K562 (cell line): Measurements from ENCODE around the gene ZNF738. TPM values are rescaled to one million over a fixed set of nuclear protein-coding genes. Genes with fewer than 3 reads are reported as not detected.
A peak's percentile ranks its signal among the peaks of the same experiment; 100 is the strongest.

Experiments
- ATAC-seq: fragments of 200-7000 bp; cut with Tn5 transposase; 3 replicates; pipeline ENCODE4 v1.9.1; 2020; ENCODE audit warnings: moderate library complexity
- BruUV-seq: library from RNA; stranded (reverse); fragments of 400-500 nt; replicated peaks from 2 replicates; lab custom pipeline; 2021; lab: Mats Ljungman, UMichigan
- CTCF ChIA-PET: fragments of 300-600 bp; formaldehyde crosslinking; extraction: SDS; loops from one replicate; lab custom pipeline; 2021; ENCODE audit warnings: low intra/inter-chr PET ratio; lab: Yijun Ruan, JAX
- POLR2A ChIA-PET: fragments of 300-600, 350-650 bp; sonication (Branson Sonifier 250); formaldehyde crosslinking; extraction: SDS; loops from one replicate; lab custom pipeline; 2021; ENCODE audit warnings: antibody characterized with exemption, inconsistent platforms; lab: Yijun Ruan, JAX
- DNase-seq, 4 experiments: peaks; one replicate each; pipeline versions ENCODE4 v3.0.0 to v3.0.0-alpha.2; 2011 to 2018; ENCODE audit warnings: low spot score in 3 of 4, mixed read lengths in 3 of 4; ENCODE audit errors: extremely low read depth in 1 of 4
- FAIRE-seq: peaks from 2 replicates; lab custom pipeline; 2011; peaks lifted over from hg19 to GRCh38; lab: Jason Lieb, UNC
- H2AFZ ChIP-seq: 2 replicates; pipeline ENCODE4 v1.6.0; 2011; ENCODE audit warnings: low read depth, low read length, control low read depth, inconsistent platforms
- H3K27ac ChIP-seq: fragments of 200-600 bp; 3 replicates; pipeline ENCODE4 v1.8.0; 2011; ENCODE audit warnings: low read depth, mild to moderate bottlenecking, control low read depth, inconsistent platforms, low read length, moderate library complexity, mixed read lengths; ENCODE audit errors: extremely low read depth
- H3K27me3 ChIP-seq, 2 experiments: fragments of 300-600 bp in 1 of 2; 2 replicates in 1 of 2; 3 replicates in 1 of 2; pipeline versions ENCODE4 v1.6.0 to v1.8.0; 2011; ENCODE audit warnings: inconsistent platforms in 2 of 2, low read length in 2 of 2, mild to moderate bottlenecking in 1 of 2, mixed read lengths in 1 of 2, moderate library complexity in 1 of 2; ENCODE audit not compliant: control insufficient read depth in 2 of 2, insufficient read depth in 2 of 2
- H3K36me3 ChIP-seq: fragments of 300-600 bp; 3 replicates; pipeline ENCODE4 v1.8.0; 2011; ENCODE audit warnings: mild to moderate bottlenecking, low read length, inconsistent platforms; ENCODE audit not compliant: control insufficient read depth, insufficient read depth
- H3K4me1 ChIP-seq, 2 experiments: fragments of 200-600 bp in 1 of 2; replicated peaks in 1 of 2; 2 replicates in 1 of 2; 3 replicates in 1 of 2; pipeline versions ENCODE4 v1.5.1 to v1.8.0; 2011; ENCODE audit warnings: inconsistent platforms in 2 of 2, low read length in 2 of 2, mild to moderate bottlenecking in 1 of 2, mixed read lengths in 1 of 2, moderate library complexity in 1 of 2; ENCODE audit not compliant: control insufficient read depth in 2 of 2, insufficient read depth in 2 of 2
- H3K4me2 ChIP-seq: 2 replicates; pipeline ENCODE4 v1.6.1; 2011; ENCODE audit warnings: low read length, control low read depth, inconsistent platforms, mixed read lengths; ENCODE audit not compliant: insufficient read depth
- H3K4me3 ChIP-seq: fragments of 200-600 bp; sonication (generic), shearing (Covaris generic); 2 replicates; pipeline ENCODE4 v1.5.1; 2016; ENCODE audit warnings: control low read depth, inconsistent platforms
- H3K79me2 ChIP-seq: fragments of 200-600 bp; 3 replicates; pipeline ENCODE4 v1.8.0; 2011; ENCODE audit warnings: low read length, inconsistent platforms; ENCODE audit not compliant: control insufficient read depth, insufficient read depth
- H3K9ac ChIP-seq, 2 experiments: 2 replicates each; pipeline versions ENCODE4 v1.6.0 to v1.6.1; 2011; ENCODE audit warnings: low read depth in 2 of 2, low read length in 2 of 2, control low read depth in 1 of 2, inconsistent platforms in 1 of 2, mild to moderate bottlenecking in 1 of 2, mixed read lengths in 1 of 2; ENCODE audit not compliant: insufficient read depth in 1 of 2
- H3K9me1 ChIP-seq: one replicate; pipeline ENCODE4 v1.6.0; 2011; ENCODE audit warnings: inconsistent platforms, mild to moderate bottlenecking, low read length, moderate library complexity; ENCODE audit not compliant: control insufficient read depth, insufficient read depth
- H3K9me3 ChIP-seq: replicated peaks from 2 replicates; pipeline ENCODE4 v1.5.1; 2011; ENCODE audit warnings: low read depth, low read length, inconsistent platforms; ENCODE audit not compliant: control insufficient read depth, insufficient read depth
- H4K20me1 ChIP-seq: replicated peaks from 2 replicates; pipeline ENCODE4 v1.6.1; 2011; ENCODE audit warnings: low read length, inconsistent platforms, mixed read lengths; ENCODE audit not compliant: control insufficient read depth, insufficient read depth
- CEBPZ ChIP-seq: fragments of 150-350 bp; IDR thresholded peaks from 2 replicates; pipeline ENCODE4 v1.6.1; 2014; ENCODE audit warnings: low read depth, mild to moderate bottlenecking, low read length, borderline replicate concordance
- ELF4 ChIP-seq: fragments of 450-650 bp; formaldehyde crosslinking; IDR thresholded peaks from 2 replicates; pipeline ENCODE4 v1.4.0; 2022; ENCODE audit warnings: missing genetic modification characterization
- FOS ChIP-seq: IDR thresholded peaks from 3 replicates; pipeline ENCODE4 v1.6.1; 2011; ENCODE audit not compliant: insufficient read length; ENCODE audit errors: extremely low read depth
- L3MBTL2 ChIP-seq: fragments of 450-650 bp; IDR thresholded peaks from 2 replicates; pipeline ENCODE4 v1.6.1; 2016; ENCODE audit warnings: mild to moderate bottlenecking, moderate library complexity
- MTA3 ChIP-seq: fragments of 450-650 bp; formaldehyde crosslinking; IDR thresholded peaks from 2 replicates; pipeline ENCODE4 v1.6.1; 2017; ENCODE audit warnings: mild to moderate bottlenecking, borderline replicate concordance
- PML ChIP-seq: IDR thresholded peaks from 2 replicates; pipeline ENCODE4 v1.6.1; 2012; ENCODE audit warnings: low read length, inconsistent platforms
- RBBP5 ChIP-seq: fragments of 200-600 bp; sonication (generic); IDR thresholded peaks from 2 replicates; pipeline ENCODE4 v1.6.1; 2012; ENCODE audit warnings: borderline replicate concordance, mild to moderate bottlenecking, low read length, control low read depth, inconsistent platforms; ENCODE audit not compliant: insufficient read depth, poor library complexity, severe bottlenecking
- TAF9B ChIP-seq: fragments of 450-650 bp; IDR thresholded peaks from 2 replicates; pipeline ENCODE4 v1.6.1; 2018; ENCODE audit warnings: mild to moderate bottlenecking; ENCODE audit not compliant: partially characterized antibody
- ZNF197 ChIP-seq: fragments of 200-800 bp; sonication (Bioruptor generic); IDR thresholded peaks from 2 replicates; pipeline ENCODE4 v1.6.1; 2016; ENCODE audit warnings: low read depth, missing genetic modification characterization, missing compliant biosample characterization
- ZNF79 ChIP-seq: fragments of 250-450 bp; sonication (Bioruptor Pico); IDR thresholded peaks from 2 replicates; pipeline ENCODE4 v1.4.0; 2020; ENCODE audit warnings: low read depth, mild to moderate bottlenecking, moderate library complexity
- WGBS: fragments of 100-300 bp; shearing (Covaris generic); methylation state at CpG from one replicate; pipeline ENCODE4 v1.1.6; 2016; ENCODE audit warnings: low coverage, mixed read lengths; ENCODE audit not compliant: insufficient coverage; ENCODE audit errors: missing lambda C conversion rate; 5-methylcytosine and 5-hydroxymethylcytosine counted together
- in situ Hi-C: fragments of 300-500 bp; cut with MboI; formaldehyde crosslinking; loops from 4 replicates; pipeline ENCODE4 v1.15.0; 2018; ENCODE audit warnings: inconsistent platforms, mixed read lengths
- intact Hi-C: fragments of 100-400 bp; cut with micrococcal nuclease; formaldehyde crosslinking; loops from 2 replicates; pipeline ENCODE4 v1.14.2; 2022
- polyA plus RNA-seq, 8 experiments: library from polyadenylated mRNA; depleted of rRNA in 4 of 8; stranded (reverse) in 5 of 8; unstranded in 3 of 8; fragments of >200 nt; fragmentation: Nextera tagmentation in 2 of 8; fragmentation: Illumina TruSeq in 1 of 8; extraction: Ambion mirVana in 2 of 8; extraction: Trizol in 1 of 8; gene quantifications; 2 replicates each; pipeline versions ENCODE4 v1.2.1 to v1.2.3, GENCODE V29; 2011 to 2014; ENCODE audit warnings: inconsistent platforms in 1 of 8, missing spikeins in 1 of 8
- total RNA-seq, 7 experiments: library from RNA; depleted of rRNA in 6 of 7; stranded (reverse); fragments of >200 nt in 6 of 7; fragmentation: Illumina TruSeq in 2 of 7; extraction: Trizol in 2 of 7; gene quantifications; 2 replicates each; pipeline versions ENCODE4 v1.2.1 to v1.2.3, GENCODE V29; 2011 to 2021; ENCODE audit warnings: low replicate concordance in 1 of 7
- TF ChIP-seq, protein P1 (sequence below): fragments of 450-650 bp; IDR thresholded peaks from 2 replicates; pipeline ENCODE4 v1.6.1; 2014; ENCODE audit warnings: low read depth, mild to moderate bottlenecking, moderate library complexity, borderline replicate concordance
- TF ChIP-seq, protein P2 (sequence below): fragments of 250-450 bp; sonication (Bioruptor Pico); IDR thresholded peaks from 2 replicates; pipeline ENCODE4 v1.4.0; 2020; ENCODE audit warnings: borderline replicate concordance

Gene ZNF738
- total and polyA plus RNA-seq, 9 of the 15 experiments (the other 6 are each of a cell fraction or from before 2014, with no cell fraction given), result 5.6 to 15.0 (median 8.6) TPM

- POLR2A ChIA-PET, result interaction anchor here (0.6 to 2.0 kb wide), 6 partner anchors 11 to 109 kb away, joined by 3 to 9 read pairs (median 4); partner anchors contain the start of genes ZNF429 and ZNF708
- Histone ChIP-seq H3K4me2 (peak within 1 kb of the TSS; percentile 97), H3K36me3 (peaks cover 20% of the 10 kb centered on the region; the same call in 1 of the 3 replicates), H3K9ac (peak within 1 kb of the TSS; percentile 85 to 91), H3K4me3 (peak within 1 kb of the TSS; percentile 77), H3K9me1 (no peaks in the 10 kb centered on the region), H3K27ac (peak within 1 kb of the TSS; percentile 84), H3K27me3 (no peaks in the 10 kb centered on the region), H2AFZ (peak within 1 kb of the TSS; percentile 98), H3K4me1 (peaks cover 3% of the 10 kb centered on the region in 2 experiments; a peak in 3 of 5 replicates), H3K79me2 (peaks cover 19% of the 10 kb centered on the region), H4K20me1 (no peaks in the 10 kb centered on the region), H3K9me3 (0 out of 2 replicates have a peak, but pooled peaks cover 2% of the 10 kb centered on the region)
- no TSS peak for BruUV-seq
- in situ Hi-C loops, result no loop called here
- CTCF ChIA-PET, result no interaction called here
- intact Hi-C loops, result no loop called here
- DNase-seq (peak; percentile 83 to 96 (median 87)), ATAC-seq (peak; percentile 100), FAIRE-seq (peak; percentile 92)
- 1% methylated on average over 27 of the region's 31 CpGs for WGBS
- TF ChIP-seq, protein P1, sequence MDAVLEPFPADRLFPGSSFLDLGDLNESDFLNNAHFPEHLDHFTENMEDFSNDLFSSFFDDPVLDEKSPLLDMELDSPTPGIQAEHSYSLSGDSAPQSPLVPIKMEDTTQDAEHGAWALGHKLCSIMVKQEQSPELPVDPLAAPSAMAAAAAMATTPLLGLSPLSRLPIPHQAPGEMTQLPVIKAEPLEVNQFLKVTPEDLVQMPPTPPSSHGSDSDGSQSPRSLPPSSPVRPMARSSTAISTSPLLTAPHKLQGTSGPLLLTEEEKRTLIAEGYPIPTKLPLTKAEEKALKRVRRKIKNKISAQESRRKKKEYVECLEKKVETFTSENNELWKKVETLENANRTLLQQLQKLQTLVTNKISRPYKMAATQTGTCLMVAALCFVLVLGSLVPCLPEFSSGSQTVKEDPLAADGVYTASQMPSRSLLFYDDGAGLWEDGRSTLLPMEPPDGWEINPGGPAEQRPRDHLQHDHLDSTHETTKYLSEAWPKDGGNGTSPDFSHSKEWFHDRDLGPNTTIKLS, result 0 out of 2 replicates have a peak, but pooled peaks have one; percentile 26
- TF ChIP-seq RBBP5, result peak; percentile 76
- peak; percentile 60 for TF ChIP-seq PML
- peak; percentile 86 for TF ChIP-seq FOS
- TF ChIP-seq, protein P2, sequence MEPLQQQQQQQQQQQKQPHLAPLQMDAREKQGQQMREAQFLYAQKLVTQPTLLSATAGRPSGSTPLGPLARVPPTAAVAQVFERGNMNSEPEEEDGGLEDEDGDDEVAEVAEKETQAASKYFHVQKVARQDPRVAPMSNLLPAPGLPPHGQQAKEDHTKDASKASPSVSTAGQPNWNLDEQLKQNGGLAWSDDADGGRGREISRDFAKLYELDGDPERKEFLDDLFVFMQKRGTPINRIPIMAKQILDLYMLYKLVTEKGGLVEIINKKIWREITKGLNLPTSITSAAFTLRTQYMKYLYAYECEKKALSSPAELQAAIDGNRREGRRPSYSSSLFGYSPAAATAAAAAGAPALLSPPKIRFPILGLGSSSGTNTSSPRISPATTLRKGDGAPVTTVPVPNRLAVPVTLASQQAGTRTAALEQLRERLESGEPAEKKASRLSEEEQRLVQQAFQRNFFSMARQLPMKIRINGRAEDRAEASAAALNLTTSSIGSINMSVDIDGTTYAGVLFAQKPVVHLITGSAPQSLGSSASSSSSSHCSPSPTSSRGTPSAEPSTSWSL (CRISPR knock-in tag), result no peak
- TF ChIP-seq TAF9B, result peak; percentile 54
- no peak for TF ChIP-seq ZNF197 (CRISPR knock-in tag)
- TF ChIP-seq MTA3, result peak; percentile 70; the same call in 1 of the 2 replicates
- peak; percentile 61; the same call in 1 of the 2 replicates for TF ChIP-seq ELF4
- no peak for TF ChIP-seq ZNF79 (CRISPR knock-in tag)
- TF ChIP-seq L3MBTL2, result 0 out of 2 replicates have a peak, but pooled peaks have one; percentile 53
- TF ChIP-seq CEBPZ, result peak; percentile 69; the same call in 1 of the 2 replicates
These were observed 38.2 kb downstream of the ZNF738 start, which contains the start of gene ZNF493 for GRCh38 chr19:21396893-21397572. ZNF493 (plus strand) TSS chr19:21397133; CDS start chr19:21397238, 105 bp downstream.
